ENCODE data around the gene SESN1.

SESN1 gene

DNA sequence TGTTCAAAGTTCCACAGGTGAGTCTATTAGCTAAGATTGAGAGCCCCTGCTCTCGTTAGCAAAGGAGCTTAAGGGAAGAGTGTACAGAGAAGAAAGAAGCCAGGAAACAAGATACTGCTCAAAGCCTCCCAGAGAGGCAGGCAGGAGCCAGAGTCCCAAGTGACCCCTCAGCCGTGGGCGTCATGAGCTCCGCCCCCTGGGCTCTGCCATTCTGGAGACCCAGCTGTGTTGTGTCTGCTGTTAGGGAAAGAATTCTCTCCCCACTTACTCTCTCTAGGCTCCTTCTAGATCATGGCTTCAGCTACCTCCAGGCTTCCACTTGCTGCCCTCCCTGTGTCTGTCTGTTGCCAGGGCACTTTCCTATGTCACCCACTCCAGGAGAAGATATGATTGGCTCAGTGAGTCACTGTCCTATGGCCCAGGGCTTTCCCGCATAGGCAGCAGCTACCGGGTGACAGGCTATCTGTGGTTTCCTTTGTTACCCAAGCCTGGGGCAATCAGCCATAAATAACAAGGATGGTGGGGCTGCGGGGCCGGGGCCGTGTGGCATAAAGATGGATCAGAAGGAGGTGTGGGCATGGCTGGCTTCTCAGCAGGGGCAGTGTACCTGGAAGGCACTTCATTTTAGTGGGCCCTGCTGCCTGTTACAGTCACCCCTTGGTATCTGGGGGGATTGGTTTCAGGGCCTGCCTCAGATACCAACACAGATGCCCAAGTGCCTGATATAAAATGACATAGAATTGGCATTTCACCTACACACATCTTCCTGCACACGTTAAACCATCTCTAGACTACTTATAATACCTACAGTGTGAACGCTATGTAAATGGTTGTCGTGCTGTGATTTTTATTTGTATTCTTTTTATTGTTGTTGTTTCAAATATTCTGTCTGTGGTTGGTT is 127.5 kb downstream of the SESN1 start:
- H3K4me1 ChIP-seq = peaks cover 0 to 9% (median 0%) of the 10 kb centered on the region in 4 donors
- H3K4me3 ChIP-seq = no peak overlapping the region
- H3K27me3 ChIP-seq = no peaks in the 10 kb centered on the region
- DNase-seq = no peak
- intact Hi-C loops (cut with DNase I; ENCODE audit: low total_unique reads) = no loop called here
- H3K36me3 ChIP-seq = no peaks in the 10 kb centered on the region
- TF ChIP-seq, protein P1, sequence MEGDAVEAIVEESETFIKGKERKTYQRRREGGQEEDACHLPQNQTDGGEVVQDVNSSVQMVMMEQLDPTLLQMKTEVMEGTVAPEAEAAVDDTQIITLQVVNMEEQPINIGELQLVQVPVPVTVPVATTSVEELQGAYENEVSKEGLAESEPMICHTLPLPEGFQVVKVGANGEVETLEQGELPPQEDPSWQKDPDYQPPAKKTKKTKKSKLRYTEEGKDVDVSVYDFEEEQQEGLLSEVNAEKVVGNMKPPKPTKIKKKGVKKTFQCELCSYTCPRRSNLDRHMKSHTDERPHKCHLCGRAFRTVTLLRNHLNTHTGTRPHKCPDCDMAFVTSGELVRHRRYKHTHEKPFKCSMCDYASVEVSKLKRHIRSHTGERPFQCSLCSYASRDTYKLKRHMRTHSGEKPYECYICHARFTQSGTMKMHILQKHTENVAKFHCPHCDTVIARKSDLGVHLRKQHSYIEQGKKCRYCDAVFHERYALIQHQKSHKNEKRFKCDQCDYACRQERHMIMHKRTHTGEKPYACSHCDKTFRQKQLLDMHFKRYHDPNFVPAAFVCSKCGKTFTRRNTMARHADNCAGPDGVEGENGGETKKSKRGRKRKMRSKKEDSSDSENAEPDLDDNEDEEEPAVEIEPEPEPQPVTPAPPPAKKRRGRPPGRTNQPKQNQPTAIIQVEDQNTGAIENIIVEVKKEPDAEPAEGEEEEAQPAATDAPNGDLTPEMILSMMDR (IDR thresholded peaks at IDR 0.05) = no peak
- H3K9me3 ChIP-seq = no peaks in the 10 kb centered on the region
- H3K27ac ChIP-seq = no peak overlapping the region

DNA sequence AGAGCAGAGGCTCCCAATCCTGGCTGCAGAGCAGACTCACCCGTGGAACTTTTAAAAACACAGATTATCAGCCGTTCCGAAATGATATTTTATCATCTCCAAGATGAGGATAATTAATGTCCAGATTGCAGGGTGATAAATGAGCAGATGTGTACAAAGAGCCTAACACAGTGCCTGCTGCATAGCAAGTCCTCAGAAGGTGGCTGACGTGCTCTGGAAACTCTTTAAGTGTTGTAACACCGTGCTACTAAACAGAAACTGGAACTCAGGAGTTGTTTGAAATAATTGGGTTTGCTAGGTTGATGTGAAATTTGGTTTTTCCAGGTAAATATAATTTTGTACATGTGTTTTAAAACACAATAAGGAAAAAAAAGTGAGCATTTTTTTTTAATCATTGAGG is 128.4 kb downstream of the SESN1 start:
- Histone ChIP-seq H3K4me3 (no peak overlapping the region), H3K27me3 (no peaks in the 10 kb centered on the region), H3K36me3 (no peaks in the 10 kb centered on the region), H3K27ac (no peak overlapping the region), H3K9me3 (no peaks in the 10 kb centered on the region), H3K4me1 (peaks cover 0 to 4% (median 0%) of the 10 kb centered on the region in 4 donors)
- TF ChIP-seq, protein P1 (IDR thresholded peaks at IDR 0.05) = no peak
- intact Hi-C loops (cut with DNase I; ENCODE audit: low total_unique reads) = no loop called here
- DNase-seq = no peak

DNA sequence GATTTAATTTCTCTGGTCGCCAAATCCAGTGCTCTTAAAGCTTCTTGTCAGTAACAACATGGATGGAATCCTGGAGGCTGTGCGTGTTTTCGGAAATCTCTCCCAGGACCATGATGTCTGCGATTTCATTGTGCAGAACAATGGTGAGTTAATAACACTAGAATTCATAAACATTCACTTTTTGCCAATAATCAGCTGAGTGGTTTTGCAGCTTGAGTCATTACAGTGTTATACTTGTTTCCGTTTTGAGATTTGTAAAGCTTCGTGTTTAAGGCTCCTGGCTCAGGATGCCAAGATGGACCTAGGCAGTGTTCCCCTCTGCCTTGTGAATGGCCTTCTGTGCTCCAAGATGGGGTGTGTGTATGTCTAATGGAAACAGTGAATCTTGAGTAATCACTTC is 132.7 kb downstream of the SESN1 start:
- no peak for DNase-seq
- Histone ChIP-seq H3K36me3 (no peaks in the 10 kb centered on the region), H3K9me3 (no peaks in the 10 kb centered on the region), H3K4me3 (no peak overlapping the region), H3K4me1 (peaks cover 0 to 4% (median 0%) of the 10 kb centered on the region in 4 donors), H3K27ac (no peak overlapping the region), H3K27me3 (no peaks in the 10 kb centered on the region)
- TF ChIP-seq, protein P1 (IDR thresholded peaks at IDR 0.05) = no peak
- intact Hi-C loops (cut with DNase I; ENCODE audit: low total_unique reads) = no loop called here

DNA sequence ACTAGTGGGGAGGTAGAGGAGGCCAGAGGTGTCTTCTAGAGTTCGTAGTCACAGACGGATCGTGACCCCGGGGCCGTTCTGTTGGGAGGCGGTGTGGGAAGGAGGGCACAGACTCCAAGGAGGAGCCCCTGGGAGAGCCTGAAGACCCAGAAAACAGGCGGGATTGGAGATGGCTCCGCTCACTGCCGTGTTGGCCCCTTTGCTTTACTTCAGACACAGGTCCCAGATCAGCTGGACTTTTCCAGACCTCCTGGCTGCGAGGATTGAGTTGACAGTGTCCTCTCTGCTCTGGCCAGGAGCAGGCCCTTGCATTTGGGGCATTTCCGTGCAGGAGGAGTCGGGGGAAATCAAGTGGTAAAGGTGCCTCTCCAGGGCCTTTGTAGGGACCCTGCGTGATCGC is 133.6 kb downstream of the SESN1 start:
- intact Hi-C loops (cut with DNase I; ENCODE audit: low total_unique reads) = no loop called here
- Histone ChIP-seq H3K4me1 (no peaks in the 10 kb centered on the region), H3K27me3 (no peaks in the 10 kb centered on the region), H3K4me3 (no peak overlapping the region), H3K27ac (peak overlapping the region in 1 of 2 donors; percentile 30), H3K36me3 (no peaks in the 10 kb centered on the region), H3K9me3 (no peaks in the 10 kb centered on the region)
- TF ChIP-seq, protein P1 (IDR thresholded peaks at IDR 0.05) = no peak
- DNase-seq = no peak

DNA sequence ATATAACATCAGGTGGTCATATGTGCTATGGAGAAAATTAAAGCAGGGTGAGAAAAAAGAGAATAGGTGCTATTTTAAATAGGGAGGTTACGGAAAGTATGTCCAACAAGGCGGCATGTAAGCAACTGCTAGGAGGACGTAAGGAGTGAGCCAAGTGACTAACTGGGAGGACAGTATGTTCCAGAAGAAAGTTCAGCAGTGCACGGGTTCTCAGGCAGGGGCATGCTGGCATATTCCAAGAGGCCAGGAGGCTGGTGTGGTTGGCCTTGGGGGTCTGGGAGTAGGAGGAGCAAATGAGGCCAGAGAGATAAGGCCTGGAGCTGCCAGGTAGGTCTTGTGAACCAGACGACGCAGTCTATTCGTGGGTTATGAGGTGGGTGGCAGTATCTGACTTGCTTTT is 134.0 kb downstream of the SESN1 start:
- Histone ChIP-seq H3K4me3 (no peak overlapping the region), H3K4me1 (no peaks in the 10 kb centered on the region), H3K27ac (peak overlapping the region in 1 of 2 donors; percentile 30), H3K27me3 (no peaks in the 10 kb centered on the region), H3K36me3 (no peaks in the 10 kb centered on the region), H3K9me3 (no peaks in the 10 kb centered on the region)
- no peak for DNase-seq
- intact Hi-C loops (cut with DNase I; ENCODE audit: low total_unique reads) = no loop called here
- TF ChIP-seq, protein P1 (IDR thresholded peaks at IDR 0.05) = no peak
